ENCODE results near the gene WDR64.
"Not testable (repeated sequence)": the region's sequence is repeated elsewhere in the genome, so short reads cannot be mapped to it uniquely, and the experiment has no call there.

The WDR64 gene

GRCh38 chr1:241632987-241633386 is 19.1 kb upstream of the WDR64 start:
- FAIRE-seq, result no peak

- FAIRE-seq, result no peak
Measured at GRCh38 chr1:241635556-241636152, 16.4 kb upstream of the WDR64 start.

GRCh38 chr1:241636291-241636690 is 15.8 kb upstream of the WDR64 start:
- FAIRE-seq, result no peak

- FAIRE-seq, result no peak
Measured at GRCh38 chr1:241637046-241637590, 15.0 kb upstream of the WDR64 start.

- no peak for FAIRE-seq
Measured at GRCh38 chr1:241637604-241638003, 14.5 kb upstream of the WDR64 start.

GRCh38 chr1:241638099-241638682 is 13.9 kb upstream of the WDR64 start:
- no peak for FAIRE-seq

GRCh38 chr1:241638909-241639622 is 13.0 kb upstream of the WDR64 start:
- no peak for FAIRE-seq

GRCh38 chr1:241639623-241640148 is 12.4 kb upstream of the WDR64 start:
- FAIRE-seq, result no peak

- no peak for FAIRE-seq
Measured at GRCh38 chr1:241640149-241640866, 11.8 kb upstream of the WDR64 start, which contains the start of the genes CHML and OPN3. TSS of gene CHML (minus strand) at chr1:241640369. CDS start at chr1:241635766, 4,603 bp downstream. TSS of gene OPN3 (minus strand) at chr1:241640369. CDS start at chr1:241640254, 115 bp downstream.

GRCh38 chr1:241640867-241641622 is 11.0 kb upstream of the WDR64 start:
- no peak for FAIRE-seq

- FAIRE-seq, result no peak
Measured at GRCh38 chr1:241641773-241642592, 10.1 kb upstream of the WDR64 start.

- no peak for FAIRE-seq
Measured at GRCh38 chr1:241642593-241642944, 9.5 kb upstream of the WDR64 start.

- no peak for FAIRE-seq
Measured at GRCh38 chr1:241644259-241644658, 7.8 kb upstream of the WDR64 start.

- no peak for FAIRE-seq
Measured at GRCh38 chr1:241645199-241645598, 6.9 kb upstream of the WDR64 start.

GRCh38 chr1:241646201-241646600 is 5.9 kb upstream of the WDR64 start:
- FAIRE-seq, result no peak

GRCh38 chr1:241647658-241648057 is 4.4 kb upstream of the WDR64 start:
- FAIRE-seq, result no peak

GRCh38 chr1:241648159-241648558 is 3.9 kb upstream of the WDR64 start:
- FAIRE-seq, result no peak

GRCh38 chr1:241654019-241654418 is 1.9 kb downstream of the WDR64 start:
- no peak for FAIRE-seq

GRCh38 chr1:241654641-241655040 is 2.6 kb downstream of the WDR64 start:
- no peak for FAIRE-seq

- no peak for FAIRE-seq
Measured at GRCh38 chr1:241658081-241658793, 6.2 kb downstream of the WDR64 start.

GRCh38 chr1:241659016-241659415 is 6.9 kb downstream of the WDR64 start:
- not testable (repeated sequence) for FAIRE-seq
